Ishikawa (cell line): ENCODE measurements around the gene SLC30A5.

Experiments
- CEBPB ChIP-seq: IDR thresholded peaks from 2 replicates; pipeline ENCODE4 v1.6.1; 2012
- CREB1 ChIP-seq: IDR thresholded peaks from 2 replicates; pipeline ENCODE4 v1.6.1; 2012; ENCODE audit warnings: low read depth
- EGR1 ChIP-seq: IDR thresholded peaks from 2 replicates; pipeline ENCODE4 v1.6.1; 2012
- EP300 ChIP-seq: IDR thresholded peaks from 2 replicates; pipeline ENCODE4 v1.6.1; 2012; ENCODE audit warnings: borderline replicate concordance
- FOXM1 ChIP-seq: IDR thresholded peaks from 2 replicates; pipeline ENCODE4 v1.6.1; 2012; ENCODE audit warnings: low read depth, borderline replicate concordance
- MAX ChIP-seq: IDR thresholded peaks from 2 replicates; pipeline ENCODE4 v1.6.1; 2012
- NFIC ChIP-seq: IDR thresholded peaks from 2 replicates; pipeline ENCODE4 v1.6.1; 2012
- RAD21 ChIP-seq: IDR thresholded peaks from 2 replicates; pipeline ENCODE4 v1.6.1; 2012; ENCODE audit warnings: low read depth
- REST ChIP-seq: IDR thresholded peaks from 2 replicates; pipeline ENCODE4 v1.6.1; 2012; ENCODE audit warnings: low read depth, mild to moderate bottlenecking
- TAF1 ChIP-seq: IDR thresholded peaks from 2 replicates; pipeline ENCODE4 v1.6.1; 2012; ENCODE audit warnings: low read depth, mild to moderate bottlenecking
- TCF12 ChIP-seq: IDR thresholded peaks from 2 replicates; pipeline ENCODE4 v1.6.1; 2012; ENCODE audit warnings: low read depth
- USF1 ChIP-seq: IDR thresholded peaks from 2 replicates; pipeline ENCODE4 v1.6.1; 2012
- YY1 ChIP-seq: IDR thresholded peaks from 2 replicates; pipeline ENCODE4 v1.6.1; 2012; ENCODE audit warnings: low read depth

- TF ChIP-seq CEBPB (no peak), REST (no peak), RAD21 (no peak), CREB1 (no peak), MAX (no peak), YY1 (no peak), NFIC (no peak), EGR1 (no peak), EP300 (no peak), TAF1 (no peak), FOXM1 (no peak), USF1 (no peak), TCF12 (no peak)
Measured at GRCh38 chr5:69052181-69052580, 41.6 kb upstream of the SLC30A5 start.
